ENCODE measurements around the gene ELAVL3. TPM values are rescaled to one million over a fixed set of nuclear protein-coding genes. Genes with fewer than 3 reads are reported as not detected.

ELAVL3 gene
- total RNA-seq (2021), result 1.2 and 1.4 TPM in 2 replicates
- long read RNA-seq, partial matches to known transcripts, result 0 of 1 reads
- long read RNA-seq, other reads (novel, unspliced or antisense), result 1 of 1 reads

GRCh38 chr19:11480715-11481533 is at the start of gene ELAVL3:
Gene ELAVL3, minus strand, starts transcription at chr19:11481046. Its CDS starts 438 bp downstream, at chr19:11480608.
- Histone ChIP-seq H4K8ac (replicated peaks; ENCODE audit: insufficient read length, low read depth, low read length) (no peak within 1 kb of the TSS), H2BK15ac (ENCODE audit: low read depth, low read length) (no peak within 1 kb of the TSS), H3T11ph (ENCODE audit: low read length) (no peak within 1 kb of the TSS), H3K79me1 (ENCODE audit: insufficient read depth, low read depth, low read length, poor library complexity, severe bottlenecking) (no peaks in the 10 kb centered on the region), H3K27ac (ENCODE audit: insufficient read length, low read depth, low read length) (no peak within 1 kb of the TSS), H2BK20ac (ENCODE audit: low read depth, low read length, poor library complexity, severe bottlenecking) (no peak within 1 kb of the TSS), H4K91ac (ENCODE audit: insufficient read length, low read depth, low read length) (no peak within 1 kb of the TSS), H3K27me3 (ENCODE audit: insufficient read depth, low read length) (peaks cover 12% of the 10 kb centered on the region; the same call in 1 of the 2 replicates), H3K4ac (ENCODE audit: low read depth, low read length) (no peak within 1 kb of the TSS), H3K9me3 (ENCODE audit: control insufficient read depth, low read depth, low read length) (no peaks in the 10 kb centered on the region), H3K18ac (ENCODE audit: insufficient read length, low read depth, low read length) (no peak within 1 kb of the TSS), H2BK12ac (ENCODE audit: insufficient read length, low read depth, low read length) (no peak within 1 kb of the TSS), H3K79me2 (ENCODE audit: insufficient read depth, low read length) (no peaks in the 10 kb centered on the region), H3K14ac (ENCODE audit: insufficient read depth, low read length) (no peak within 1 kb of the TSS), H3K23me2 (ENCODE audit: insufficient read length, low read depth, low read length, poor library complexity, severe bottlenecking) (peaks cover 7% of the 10 kb centered on the region), H3K4me2 (ENCODE audit: insufficient read depth, insufficient read length, low read length) (peak within 1 kb of the TSS; percentile 28), H3K9ac (ENCODE audit: extremely low read depth, insufficient read length, low read length) (no peak within 1 kb of the TSS), H4K5ac (ENCODE audit: insufficient read length, low read depth, low read length) (no peak within 1 kb of the TSS), H2AFZ (ENCODE audit: low read length) (no peak within 1 kb of the TSS), H3K4me1 (ENCODE audit: insufficient read depth, low read length) (no peaks in the 10 kb centered on the region), H2BK5ac (ENCODE audit: insufficient read length, low read length) (no peak within 1 kb of the TSS), H2BK120ac (ENCODE audit: low read depth, low read length, poor library complexity, severe bottlenecking) (no peak within 1 kb of the TSS), H3K56ac (ENCODE audit: insufficient read length, low read depth, low read length) (no peak within 1 kb of the TSS), H4K20me1 (ENCODE audit: control insufficient read depth, insufficient read depth, insufficient read length) (no peaks in the 10 kb centered on the region), H3K23ac (ENCODE audit: insufficient read length, low read depth, low read length) (no peak within 1 kb of the TSS), H2AK5ac (ENCODE audit: insufficient read length, low read length) (no peak within 1 kb of the TSS)
- no peak for TF ChIP-seq CTCF (conservative IDR thresholded peaks at IDR 0.05)
- Mint-ChIP-seq H3K4me3 (peak within 1 kb of the TSS; percentile 38 to 77; a peak in 4 of 5 replicates), H3K36me3 (ENCODE audit: insufficient read depth in 1 of 3, low read depth in 3 of 3) (no peaks in the 10 kb centered on the region; a peak in 1 of 7 replicates), H3K27ac (no peak within 1 kb of the TSS; a peak in 1 of 7 replicates), H3K4me1 (peaks cover 4 to 18% of the 10 kb centered on the region in 2 experiments; a peak in 3 of 4 replicates), H3K9me3 (peaks cover 0 to 4% of the 10 kb centered on the region in 2 experiments; a peak in 3 of 5 replicates), H3K27me3 (ENCODE audit: low read depth) (peaks cover 42% of the 10 kb centered on the region)
- WGBS (ENCODE audit: extremely low coverage, insufficient read length, low lambda C conversion rate), result no CpG with 5 or more reads among the region's 77 CpGs
- DNase-seq, result peak; percentile 67
